Left renal cortex interstitium (tissue), 4 donors: Measurements from ENCODE around the gene MYRF. TPM values are rescaled to one million over a fixed set of nuclear protein-coding genes. Genes with fewer than 3 reads are reported as not detected.
A peak's percentile ranks its signal among the peaks of the same experiment; 100 is the strongest.

Source experiments
- DNase-seq, 4 donors: peaks; one replicate each; pipeline ENCODE4 v3.0.0-alpha.2; 2013; ENCODE audit warnings: low read depth in 4 of 4, low spot score in 2 of 4, missing footprints in 1 of 4
- polyA plus RNA-seq, 4 donors: library from polyadenylated mRNA; unstranded; fragments of 120-200 nt; gene quantifications; one replicate each; pipeline ENCODE4 v1.2.1, GENCODE V29; 2013; ENCODE audit not compliant: insufficient read length in 4 of 4

MYRF gene
- polyA plus RNA-seq, 4 donors, result 17.3 to 32.8 (median 22.9) TPM

- DNase-seq, result no peak
Observed at GRCh38 chr11:61756147-61756451, 3.7 kb downstream of the MYRF start.

GRCh38 chr11:61756452-61757212 is 4.2 kb downstream of the MYRF start:
- no peak for DNase-seq

- DNase-seq, result no peak
Observed at GRCh38 chr11:61757213-61757862, 4.9 kb downstream of the MYRF start.

- no peak for DNase-seq
Observed at GRCh38 chr11:61760946-61761345, 8.5 kb downstream of the MYRF start.

- no peak for DNase-seq
Observed at GRCh38 chr11:61761440-61762222, 9.2 kb downstream of the MYRF start.

GRCh38 chr11:61762223-61762615 is 9.8 kb downstream of the MYRF start:
- no peak for DNase-seq

- no peak for DNase-seq
Observed at GRCh38 chr11:61762798-61763197, 10.4 kb downstream of the MYRF start.

GRCh38 chr11:61763930-61764605 is 11.6 kb downstream of the MYRF start:
- no peak for DNase-seq

- DNase-seq, result no peak
Observed at GRCh38 chr11:61764606-61765260, 12.3 kb downstream of the MYRF start.

GRCh38 chr11:61765550-61766253 is 13.3 kb downstream of the MYRF start:
- no peak for DNase-seq

GRCh38 chr11:61766353-61766841 is 14.0 kb downstream of the MYRF start:
- no peak for DNase-seq

GRCh38 chr11:61768376-61769076 is 16.1 kb downstream of the MYRF start:
- no peak for DNase-seq

GRCh38 chr11:61769169-61769920 is 16.9 kb downstream of the MYRF start:
- DNase-seq, result no peak

- no peak for DNase-seq
Observed at GRCh38 chr11:61769946-61770683, 17.7 kb downstream of the MYRF start.

- no peak for DNase-seq
Observed at GRCh38 chr11:61771195-61771894, 18.9 kb downstream of the MYRF start.

- peak in 1 of 4 donors; percentile 61 for DNase-seq
Observed at GRCh38 chr11:61771985-61772455, 19.6 kb downstream of the MYRF start.

- no peak for DNase-seq
Observed at GRCh38 chr11:61773356-61773755, 20.9 kb downstream of the MYRF start.
